Trophoblast cell (in vitro differentiated cells and primary cell): ENCODE results near the gene CHTF8.

Experiments
- DNase-seq, 2 donors: peaks; one replicate each; pipeline ENCODE4 v3.0.0-alpha.2; 2016
- H2AFZ ChIP-seq: 2 replicates; pipeline ENCODE4 v1.6.1; 2013; ENCODE audit warnings: low read length, moderate library complexity, mild to moderate bottlenecking; ENCODE audit not compliant: insufficient read depth, poor library complexity
- H2AK5ac ChIP-seq: 2 replicates; pipeline ENCODE4 v1.6.1; 2013; ENCODE audit warnings: mild to moderate bottlenecking, low read length
- H2BK120ac ChIP-seq: 2 replicates; pipeline ENCODE4 v1.6.1; 2013; ENCODE audit warnings: low read length, mild to moderate bottlenecking, moderate library complexity; ENCODE audit not compliant: insufficient read depth, poor library complexity
- H2BK12ac ChIP-seq: 2 replicates; pipeline ENCODE4 v1.6.1; 2013; ENCODE audit warnings: mild to moderate bottlenecking, low read length, moderate library complexity
- H2BK5ac ChIP-seq: 2 replicates; pipeline ENCODE4 v1.6.1; 2013; ENCODE audit warnings: low read length, low read depth, moderate library complexity, mild to moderate bottlenecking; ENCODE audit not compliant: poor library complexity
- H3K14ac ChIP-seq: 2 replicates; pipeline ENCODE4 v1.6.1; 2013; ENCODE audit warnings: mild to moderate bottlenecking, low read length
- H3K18ac ChIP-seq: 2 replicates; pipeline ENCODE4 v1.6.1; 2013; ENCODE audit warnings: mild to moderate bottlenecking, low read length
- H3K23ac ChIP-seq: 2 replicates; pipeline ENCODE4 v1.6.1; 2013; ENCODE audit warnings: low read length
- H3K27ac ChIP-seq: 2 replicates; pipeline ENCODE4 v1.5.1; 2013; ENCODE audit warnings: low read depth, mild to moderate bottlenecking, inconsistent platforms, low read length, moderate library complexity
- H3K27me3 ChIP-seq: 2 replicates; pipeline ENCODE4 v1.6.1; 2013; ENCODE audit warnings: inconsistent platforms, mild to moderate bottlenecking, low read length, moderate library complexity; ENCODE audit not compliant: insufficient read depth
- H3K36me3 ChIP-seq, 2 experiments: 1 replicate in 1 of 2; 2 replicates in 1 of 2; pipeline ENCODE4 v1.6.1; 2013; ENCODE audit warnings: low read length in 2 of 2, mild to moderate bottlenecking in 2 of 2, moderate library complexity in 1 of 2; ENCODE audit not compliant: insufficient read depth in 2 of 2, control insufficient read depth in 1 of 2
- H3K4ac ChIP-seq: 2 replicates; pipeline ENCODE4 v1.6.1; 2013; ENCODE audit warnings: low read depth, mild to moderate bottlenecking, low read length, moderate library complexity
- H3K4me1 ChIP-seq, 2 experiments: 1 replicate in 1 of 2; 2 replicates in 1 of 2; pipeline ENCODE4 v1.6.1; 2013; ENCODE audit warnings: low read length in 2 of 2, mild to moderate bottlenecking in 2 of 2, moderate library complexity in 1 of 2; ENCODE audit not compliant: insufficient read depth in 2 of 2, control insufficient read depth in 1 of 2
- H3K4me2 ChIP-seq: 2 replicates; pipeline ENCODE4 v1.6.1; 2013; ENCODE audit warnings: inconsistent platforms, mild to moderate bottlenecking, low read length, moderate library complexity
- H3K4me3 ChIP-seq: 2 replicates; pipeline ENCODE4 v1.5.1; 2013; ENCODE audit warnings: mild to moderate bottlenecking, low read depth, low read length, inconsistent platforms
- H3K79me1 ChIP-seq: one replicate; pipeline ENCODE4 v1.6.1; 2013; ENCODE audit warnings: low read length
- H3K79me2 ChIP-seq: 2 replicates; pipeline ENCODE4 v1.6.1; 2013; ENCODE audit warnings: low read length, mild to moderate bottlenecking; ENCODE audit not compliant: control insufficient read depth, insufficient read depth, poor library complexity
- H3K9ac ChIP-seq: 2 replicates; pipeline ENCODE4 v1.6.1; 2013; ENCODE audit warnings: mild to moderate bottlenecking, low read length
- H3K9me3 ChIP-seq: 2 replicates; pipeline ENCODE4 v1.6.1; 2013; ENCODE audit warnings: low read depth, mild to moderate bottlenecking, control low read depth, inconsistent platforms, low read length; ENCODE audit not compliant: insufficient read depth
- H4K12ac ChIP-seq: 2 replicates; pipeline ENCODE4 v1.6.1; 2013; ENCODE audit warnings: low read depth, mild to moderate bottlenecking, low read length, moderate library complexity
- H4K8ac ChIP-seq: 2 replicates; pipeline ENCODE4 v1.6.1; 2013; ENCODE audit warnings: low read depth, mild to moderate bottlenecking, low read length, moderate library complexity
- H4K91ac ChIP-seq: one replicate; pipeline ENCODE4 v1.6.1; 2013; ENCODE audit warnings: low read depth, mild to moderate bottlenecking, low read length, moderate library complexity
- WGBS: extraction: QIAGEN DNeasy Blood & Tissue Kit; methylation state at CpG from one replicate; pipeline ENCODE4 v1.1.7; 2013; ENCODE audit warnings: missing lambda C conversion rate; ENCODE audit not compliant: insufficient read length, insufficient coverage; ENCODE audit errors: extremely low coverage; 5-methylcytosine and 5-hydroxymethylcytosine counted together

The CHTF8 gene

DNA sequence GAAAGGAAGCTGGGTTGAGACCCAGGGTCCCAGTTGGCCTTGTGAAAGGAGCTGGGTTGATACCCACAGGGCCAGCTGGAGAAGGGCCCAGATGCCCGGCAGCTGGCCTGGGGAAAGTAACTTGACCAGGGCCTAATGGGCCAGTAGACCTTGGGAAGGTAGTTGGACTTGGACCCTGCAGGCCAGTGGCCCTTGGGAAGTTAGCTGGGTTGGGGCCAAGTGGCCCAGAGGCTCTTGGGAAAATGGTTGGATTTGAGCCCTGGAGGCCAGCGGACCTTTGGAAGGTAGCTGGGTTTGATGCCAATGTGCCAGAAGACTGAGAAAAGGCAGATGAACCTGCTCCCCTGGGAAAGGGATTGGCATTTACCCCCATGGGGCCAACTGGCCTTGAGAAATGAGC is 13.4 kb downstream of the CHTF8 start:
- DNase-seq, result no peak
- no peaks in the 10 kb centered on the region for H3K79me2 ChIP-seq
- no peak overlapping the region for H3K18ac ChIP-seq

DNA sequence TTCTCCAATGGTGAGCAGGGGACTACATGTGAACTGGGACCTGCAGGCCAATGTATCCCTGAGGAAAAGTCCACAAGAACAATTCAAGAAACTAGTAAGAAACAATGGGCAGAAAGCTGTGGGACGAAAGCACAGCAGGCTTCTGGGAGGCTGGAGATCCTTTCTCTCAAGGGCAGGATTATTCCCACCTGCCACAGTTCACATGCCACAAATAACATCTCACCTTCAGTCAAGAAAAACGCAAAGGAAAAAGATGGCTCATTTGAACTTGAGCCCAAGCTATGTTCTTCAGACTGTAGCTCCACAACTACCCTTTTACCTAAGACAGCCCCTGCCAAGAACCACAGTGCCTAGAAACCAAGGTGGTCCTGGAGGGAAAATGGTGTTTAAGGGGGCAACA is 13.9 kb downstream of the CHTF8 start:
- peaks cover 4% of the 10 kb centered on the region for H3K9me3 ChIP-seq
- H3K27me3 ChIP-seq, result no peaks in the 10 kb centered on the region

More for the DNA sequence above, 13.4 kb downstream of the CHTF8 start:
- Histone ChIP-seq H3K4me3 (no peak overlapping the region), H4K12ac (no peak overlapping the region), H3K9ac (no peak overlapping the region), H2BK12ac (no peak overlapping the region), H3K4ac (no peak overlapping the region), H2AK5ac (no peak overlapping the region), H3K4me2 (no peak overlapping the region), H2BK120ac (no peak overlapping the region), H3K36me3 (peaks cover 45 to 59% of the 10 kb centered on the region in 2 experiments), H4K91ac (no peak overlapping the region), H3K79me1 (no peaks in the 10 kb centered on the region), H3K27me3 (no peaks in the 10 kb centered on the region), H2BK5ac (no peak overlapping the region), H2AFZ (no peak overlapping the region), H3K14ac (no peak overlapping the region), H3K23ac (no peak overlapping the region), H3K4me1 (no peaks in the 10 kb centered on the region), H3K9me3 (peaks cover 4% of the 10 kb centered on the region), H3K27ac (no peak overlapping the region), H4K8ac (no peak overlapping the region)
- WGBS, result no CpG with 5 or more reads among the region's 2 CpGs

DNA sequence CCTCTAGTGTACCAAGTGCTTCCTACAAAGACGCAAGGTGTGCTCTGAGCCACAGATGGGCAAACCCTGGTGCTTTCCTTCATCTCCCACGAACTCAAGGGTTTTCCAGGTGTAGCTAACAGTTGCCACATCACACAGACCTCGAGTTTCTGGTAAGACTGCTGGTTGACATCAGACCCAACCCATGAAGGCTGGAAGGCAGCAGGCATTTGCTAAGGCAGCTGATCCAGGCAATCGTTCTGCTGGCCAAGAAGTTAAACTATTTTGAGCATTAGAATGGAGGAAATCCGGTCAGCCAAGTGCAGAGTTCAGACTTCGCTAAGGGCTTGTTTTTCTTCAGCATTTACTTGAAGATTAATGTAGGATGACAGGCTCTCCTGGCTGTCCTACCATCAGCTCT is 15.5 kb downstream of the CHTF8 start:
- no peaks in the 10 kb centered on the region for H3K79me1 ChIP-seq
- no CpG with 5 or more reads among the region's 6 CpGs for WGBS

More for the DNA sequence above, 13.9 kb downstream of the CHTF8 start:
- no peak overlapping the region for H4K8ac ChIP-seq
- H2AFZ ChIP-seq, result no peak overlapping the region
- H2BK120ac ChIP-seq, result no peak overlapping the region
- H3K4me2 ChIP-seq, result no peak overlapping the region
- no peaks in the 10 kb centered on the region for H3K4me1 ChIP-seq
- H3K36me3 ChIP-seq, result peaks cover 45 to 59% of the 10 kb centered on the region in 2 experiments
- H3K14ac ChIP-seq, result no peak overlapping the region
- no peak overlapping the region for H4K91ac ChIP-seq
- no peak overlapping the region for H3K4ac ChIP-seq
- H4K12ac ChIP-seq, result no peak overlapping the region
- H2BK12ac ChIP-seq, result no peak overlapping the region
- no peak overlapping the region for H2AK5ac ChIP-seq
- no peaks in the 10 kb centered on the region for H3K79me1 ChIP-seq
- peak in 1 of 2 donors; percentile 27 for DNase-seq
- H3K27ac ChIP-seq, result no peak overlapping the region
- no peak overlapping the region for H3K4me3 ChIP-seq
- no peak overlapping the region for H2BK5ac ChIP-seq
- no peaks in the 10 kb centered on the region for H3K79me2 ChIP-seq
- no peak overlapping the region for H3K9ac ChIP-seq
- WGBS, result no CpG with 5 or more reads among the region's 2 CpGs
- H3K18ac ChIP-seq, result no peak overlapping the region
- H3K23ac ChIP-seq, result no peak overlapping the region

DNA sequence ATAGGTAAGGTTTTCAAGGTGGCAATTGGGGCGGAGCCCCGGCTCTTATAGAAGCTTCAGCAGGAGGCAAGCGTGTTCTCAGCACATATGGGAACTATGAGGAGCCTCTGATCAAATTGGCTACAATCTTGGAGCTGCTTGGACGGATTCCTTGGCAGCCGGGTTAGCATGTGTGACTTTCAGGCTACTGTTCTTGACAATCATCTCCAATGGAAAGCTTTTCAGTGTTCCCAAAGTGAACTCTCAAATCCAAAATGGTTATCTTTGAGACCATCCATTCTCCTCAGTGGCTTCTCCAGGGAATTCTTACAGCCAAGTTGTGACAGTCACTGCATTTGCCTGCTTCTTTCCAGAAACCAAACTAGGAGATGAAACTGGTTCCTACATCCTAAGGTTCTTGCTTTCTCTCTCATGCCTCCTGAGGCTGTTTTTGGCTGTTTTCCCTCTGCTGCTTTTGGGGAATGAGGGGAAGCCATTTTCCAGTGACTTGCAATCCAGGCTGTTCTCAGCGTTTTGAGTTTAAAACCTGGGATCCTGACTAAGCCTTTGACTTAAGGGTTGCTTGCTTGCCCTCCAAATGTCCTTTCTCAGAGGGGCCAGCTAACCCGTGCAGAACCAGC is 16.0 kb downstream of the CHTF8 start:
- Histone ChIP-seq H2AFZ (no peak overlapping the region), H3K36me3 (peaks cover 45 to 59% of the 10 kb centered on the region in 2 experiments), H3K9me3 (peaks cover 4% of the 10 kb centered on the region), H3K4me1 (peaks cover 5 to 12% of the 10 kb centered on the region in 2 experiments), H3K27ac (no peak overlapping the region), H4K91ac (no peak overlapping the region), H3K4ac (no peak overlapping the region), H4K8ac (no peak overlapping the region), H2AK5ac (no peak overlapping the region), H3K9ac (no peak overlapping the region), H4K12ac (no peak overlapping the region), H2BK12ac (no peak overlapping the region), H3K79me1 (no peaks in the 10 kb centered on the region), H3K4me3 (no peak overlapping the region), H3K4me2 (no peak overlapping the region), H3K27me3 (no peaks in the 10 kb centered on the region), H3K79me2 (no peaks in the 10 kb centered on the region), H3K18ac (no peak overlapping the region), H3K23ac (no peak overlapping the region), H2BK120ac (no peak overlapping the region), H3K14ac (no peak overlapping the region), H2BK5ac (no peak overlapping the region)
- WGBS, result no CpG with 5 or more reads among the region's 7 CpGs
- DNase-seq, result no peak

More for the DNA sequence above, 15.5 kb downstream of the CHTF8 start:
- Histone ChIP-seq H4K8ac (no peak overlapping the region), H3K9me3 (peaks cover 4% of the 10 kb centered on the region), H2AK5ac (no peak overlapping the region), H3K4me2 (no peak overlapping the region), H3K27me3 (no peaks in the 10 kb centered on the region), H3K23ac (no peak overlapping the region), H3K36me3 (peaks cover 45 to 59% of the 10 kb centered on the region in 2 experiments), H3K79me2 (no peaks in the 10 kb centered on the region), H3K4me3 (no peak overlapping the region), H4K91ac (no peak overlapping the region), H3K27ac (no peak overlapping the region), H3K9ac (no peak overlapping the region), H2BK120ac (no peak overlapping the region), H2BK5ac (no peak overlapping the region), H3K14ac (no peak overlapping the region), H3K18ac (no peak overlapping the region), H2BK12ac (no peak overlapping the region), H3K4ac (no peak overlapping the region), H4K12ac (no peak overlapping the region), H3K4me1 (peaks cover 5 to 10% of the 10 kb centered on the region in 2 experiments), H2AFZ (no peak overlapping the region)
- DNase-seq, result peak; percentile 97 to 98
